GM23338 (cell line): Measurements from ENCODE around the gene BCORL1.

Experiments
- CREB1 ChIP-seq: fragments of 250-450 bp; sonication (Bioruptor Pico); IDR thresholded peaks from 2 replicates; pipeline ENCODE4 v1.5.0; 2020; ENCODE audit warnings: low read depth, mild to moderate bottlenecking, moderate library complexity
- CTCF ChIP-seq, 2 experiments: fragments of 200-600 bp in 1 of 2; sonication (generic) in 1 of 2; conservative IDR thresholded peaks; 2 replicates each; pipeline versions ENCODE4 v1.5.1 to v1.6.1; 2016 to 2017; ENCODE audit warnings: antibody characterized with exemption in 2 of 2, low read depth in 2 of 2, mild to moderate bottlenecking in 2 of 2, moderate library complexity in 1 of 2
- ETS1 ChIP-seq: IDR thresholded peaks from 2 replicates; pipeline ENCODE4 v1.6.1; 2016; ENCODE audit warnings: antibody characterized with exemption
- EZH2 ChIP-seq: fragments of 200-600 bp; sonication (generic); IDR thresholded peaks from one replicate; pipeline ENCODE4 v1.8.0; 2017; ENCODE audit warnings: antibody characterized with exemption, mild to moderate bottlenecking, low read depth; ENCODE audit not compliant: unreplicated experiment
- EZH2phosphoT487 ChIP-seq: fragments of 200-600 bp; sonication (generic); IDR thresholded peaks from one replicate; pipeline ENCODE4 v1.8.1; 2018; ENCODE audit warnings: antibody characterized with exemption; ENCODE audit not compliant: unreplicated experiment
- JUNB ChIP-seq: IDR thresholded peaks from one replicate; pipeline ENCODE4 v1.6.1; 2016; ENCODE audit warnings: antibody characterized with exemption; ENCODE audit not compliant: unreplicated experiment
- NANOG ChIP-seq: IDR thresholded peaks from 2 replicates; pipeline ENCODE4 v1.6.1; 2016; ENCODE audit warnings: antibody characterized with exemption, borderline replicate concordance
- POLR2AphosphoS5 ChIP-seq: IDR thresholded peaks from 2 replicates; pipeline ENCODE4 v1.6.1; 2016; ENCODE audit warnings: antibody characterized with exemption, low read depth
- REST ChIP-seq: IDR thresholded peaks from one replicate; pipeline ENCODE4 v1.6.1; 2018; ENCODE audit warnings: antibody characterized with exemption; ENCODE audit not compliant: unreplicated experiment
- STAT1 ChIP-seq: IDR thresholded peaks from one replicate; pipeline ENCODE4 v1.6.1; 2016; ENCODE audit warnings: antibody characterized with exemption; ENCODE audit not compliant: unreplicated experiment
- ZNF114 ChIP-seq: fragments of 250-450 bp; sonication (Bioruptor Pico); IDR thresholded peaks from 2 replicates; pipeline ENCODE4 v1.5.0; 2020; ENCODE audit warnings: mild to moderate bottlenecking, moderate library complexity
- ZNF331 ChIP-seq: fragments of 250-450 bp; sonication (Bioruptor Pico); IDR thresholded peaks from 2 replicates; pipeline ENCODE4 v1.5.0; 2020; ENCODE audit warnings: low read depth, mild to moderate bottlenecking, moderate library complexity

GRCh38 chrX:130015181-130015580 lies 32.7 kb downstream of the BCORL1 start:
- TF ChIP-seq CTCF (conservative IDR thresholded peaks at IDR 0.05; ENCODE audit: low read depth in 2 of 2) (no peak), EZH2phosphoT487 (no peak), CREB1 (CRISPR knock-in tag) (no peak), POLR2AphosphoS5 (no peak), EZH2 (no peak), STAT1 (no peak), ETS1 (no peak), REST (no peak), JUNB (no peak), NANOG (no peak), ZNF331 (CRISPR knock-in tag) (no peak), ZNF114 (CRISPR knock-in tag) (no peak)
